Breast epithelium (tissue), 4 donors: Measurements from ENCODE around the gene GLI2. TPM values are rescaled to one million over a fixed set of nuclear protein-coding genes. Genes with fewer than 3 reads are reported as not detected.

Experiments used
- DNase-seq, 2 donors: peaks; one replicate each; pipeline ENCODE4 v3.0.0-alpha.2; 2019; ENCODE audit warnings: low spot score in 2 of 2
- H3K27ac ChIP-seq, 2 donors: fragments of 200-600 bp; sonication (generic) in 1 of 2; one replicate each; pipeline ENCODE4 v1.5.1; 2016 to 2019; ENCODE audit warnings: mild to moderate bottlenecking in 1 of 2
- H3K27me3 ChIP-seq, 2 donors: fragments of 200-600 bp; sonication (generic) in 1 of 2; one replicate each; pipeline versions ENCODE4 v1.5.1 to v1.6.0; 2017 to 2019; ENCODE audit warnings: control low read depth in 1 of 2, mild to moderate bottlenecking in 1 of 2
- H3K36me3 ChIP-seq: fragments of 200-600 bp; one replicate; pipeline ENCODE4 v1.5.1; 2019
- H3K4me1 ChIP-seq, 2 donors: fragments of 200-600 bp; sonication (generic); one replicate each; pipeline ENCODE4 v1.5.1; 2016 to 2019; ENCODE audit warnings: control low read depth in 1 of 2
- H3K4me3 ChIP-seq, 3 donors: fragments of 200-600 bp; sonication (generic); 1 replicate in 2 of 3; 2 replicates in 1 of 3; pipeline ENCODE4 v1.5.1; 2016 to 2019; ENCODE audit warnings: mild to moderate bottlenecking in 3 of 3, moderate library complexity in 2 of 3
- H3K9me3 ChIP-seq, 2 donors: fragments of 200-600 bp; sonication (generic) in 1 of 2; one replicate each; pipeline ENCODE4 v1.5.1; 2016 to 2019; ENCODE audit warnings: control low read depth in 1 of 2
- POLR2A ChIP-seq: fragments of 450-650 bp; IDR thresholded peaks from one replicate; pipeline ENCODE4 v1.6.1; 2016; ENCODE audit warnings: antibody characterized with exemption, mild to moderate bottlenecking, moderate library complexity
- POLR2AphosphoS5 ChIP-seq, 3 donors: sonication (generic); formaldehyde crosslinking; IDR thresholded peaks; one replicate each; pipeline ENCODE4 v1.6.1; 2017; ENCODE audit warnings: antibody characterized with exemption in 3 of 3
- intact Hi-C: fragments of 100-400 bp; cut with DNase I; formaldehyde crosslinking; loops from one replicate; pipeline ENCODE4 v1.15.1; 2023; ENCODE audit warnings: low total_unique reads
- total RNA-seq, 3 donors: library from RNA; depleted of rRNA; stranded (reverse); fragments of >200 nt; gene quantifications; one replicate each; pipeline ENCODE4 v1.1.0, GENCODE V29; 2016
- TF ChIP-seq, protein P1 (sequence below), 3 donors: fragments of 450-650 bp; IDR thresholded peaks; one replicate each; pipeline ENCODE4 v1.5.1; 2016 to 2017; ENCODE audit warnings: antibody characterized with exemption in 3 of 3, mild to moderate bottlenecking in 3 of 3, moderate library complexity in 3 of 3

GLI2 gene
- total RNA-seq, 3 donors from 2014 or later = 0.96 to 3.6 (median 1.0) TPM

DNA sequence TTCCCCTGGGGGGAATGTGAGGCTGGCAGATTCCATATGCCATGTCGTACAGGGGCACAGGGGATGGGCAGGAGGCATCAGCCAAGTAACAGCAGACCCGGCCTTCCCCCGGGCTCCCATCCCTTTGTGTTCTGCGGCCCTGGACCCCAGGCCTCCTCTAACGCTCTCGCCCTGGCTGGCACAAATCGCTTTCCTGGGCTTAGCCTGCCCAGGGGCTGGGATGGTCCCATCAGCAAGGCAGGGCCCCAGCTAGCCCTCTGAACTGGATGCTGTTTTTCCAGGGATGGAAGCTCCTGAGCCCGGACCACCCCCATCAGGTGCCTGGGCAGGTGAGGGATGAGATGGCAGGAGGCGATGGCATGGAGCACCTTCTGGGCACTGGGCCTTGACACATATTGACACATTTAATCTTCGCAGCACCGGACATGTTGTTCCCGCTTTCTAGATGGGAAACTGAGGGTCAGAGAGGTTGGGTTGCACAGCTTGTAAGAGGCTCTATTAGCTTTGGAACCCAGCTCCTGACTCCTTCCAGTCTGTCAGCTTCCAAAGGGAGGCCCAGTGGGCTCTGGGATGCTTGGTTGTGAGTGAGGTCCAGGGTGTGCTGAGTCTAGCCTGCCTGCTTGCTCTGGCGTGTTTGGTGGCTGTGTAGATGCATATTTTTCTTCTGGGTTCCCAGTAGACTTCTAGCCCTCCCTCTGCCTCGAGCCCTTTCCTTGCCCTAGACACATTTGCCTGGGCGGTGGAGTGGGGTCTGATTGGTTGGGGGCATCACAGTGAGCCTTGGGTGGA is 40.3 kb downstream of the GLI2 start:
- Histone ChIP-seq H3K9me3 (no peaks in the 10 kb centered on the region), H3K27me3 (no peaks in the 10 kb centered on the region), H3K4me1 (no peaks in the 10 kb centered on the region), H3K27ac (no peak overlapping the region), H3K36me3 (no peaks in the 10 kb centered on the region), H3K4me3 (no peak overlapping the region)
- intact Hi-C loops = no loop called here
- TF ChIP-seq, protein P1, sequence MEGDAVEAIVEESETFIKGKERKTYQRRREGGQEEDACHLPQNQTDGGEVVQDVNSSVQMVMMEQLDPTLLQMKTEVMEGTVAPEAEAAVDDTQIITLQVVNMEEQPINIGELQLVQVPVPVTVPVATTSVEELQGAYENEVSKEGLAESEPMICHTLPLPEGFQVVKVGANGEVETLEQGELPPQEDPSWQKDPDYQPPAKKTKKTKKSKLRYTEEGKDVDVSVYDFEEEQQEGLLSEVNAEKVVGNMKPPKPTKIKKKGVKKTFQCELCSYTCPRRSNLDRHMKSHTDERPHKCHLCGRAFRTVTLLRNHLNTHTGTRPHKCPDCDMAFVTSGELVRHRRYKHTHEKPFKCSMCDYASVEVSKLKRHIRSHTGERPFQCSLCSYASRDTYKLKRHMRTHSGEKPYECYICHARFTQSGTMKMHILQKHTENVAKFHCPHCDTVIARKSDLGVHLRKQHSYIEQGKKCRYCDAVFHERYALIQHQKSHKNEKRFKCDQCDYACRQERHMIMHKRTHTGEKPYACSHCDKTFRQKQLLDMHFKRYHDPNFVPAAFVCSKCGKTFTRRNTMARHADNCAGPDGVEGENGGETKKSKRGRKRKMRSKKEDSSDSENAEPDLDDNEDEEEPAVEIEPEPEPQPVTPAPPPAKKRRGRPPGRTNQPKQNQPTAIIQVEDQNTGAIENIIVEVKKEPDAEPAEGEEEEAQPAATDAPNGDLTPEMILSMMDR (IDR thresholded peaks at IDR 0.05) = no peak
- TF ChIP-seq POLR2A (no peak), POLR2AphosphoS5 (IDR thresholded peaks at IDR 0.05) (no peak)
- no peak for DNase-seq

DNA sequence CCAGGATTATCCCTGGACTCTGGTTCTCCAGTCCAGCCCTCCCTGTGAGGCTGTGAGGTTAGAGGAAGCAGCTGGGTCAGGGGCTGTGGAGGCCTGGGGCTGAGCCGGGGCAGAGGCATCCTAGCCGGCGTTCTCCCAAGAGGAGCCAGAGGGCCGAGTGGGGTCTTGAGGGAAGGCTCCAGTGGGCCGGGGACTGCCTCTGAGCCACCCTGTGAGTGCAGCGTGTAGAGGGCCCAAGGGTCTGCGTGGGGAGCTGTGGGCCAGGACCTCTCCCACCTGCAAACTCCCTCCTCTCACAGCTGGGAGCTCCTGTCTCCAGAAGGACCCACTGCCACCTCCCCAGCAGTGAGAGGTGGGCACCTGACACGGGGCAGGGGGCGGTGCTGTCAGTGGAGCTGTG is 41.0 kb downstream of the GLI2 start:
- intact Hi-C loops = no loop called here
- H3K4me1 ChIP-seq = no peaks in the 10 kb centered on the region
- H3K4me3 ChIP-seq = no peak overlapping the region
- TF ChIP-seq POLR2A (no peak), POLR2AphosphoS5 (IDR thresholded peaks at IDR 0.05) (no peak)
- TF ChIP-seq, protein P1 (IDR thresholded peaks at IDR 0.05) = no peak
- H3K27me3 ChIP-seq = no peaks in the 10 kb centered on the region
- DNase-seq = no peak
- H3K27ac ChIP-seq = no peak overlapping the region
- H3K9me3 ChIP-seq = no peaks in the 10 kb centered on the region
- H3K36me3 ChIP-seq = no peaks in the 10 kb centered on the region

DNA sequence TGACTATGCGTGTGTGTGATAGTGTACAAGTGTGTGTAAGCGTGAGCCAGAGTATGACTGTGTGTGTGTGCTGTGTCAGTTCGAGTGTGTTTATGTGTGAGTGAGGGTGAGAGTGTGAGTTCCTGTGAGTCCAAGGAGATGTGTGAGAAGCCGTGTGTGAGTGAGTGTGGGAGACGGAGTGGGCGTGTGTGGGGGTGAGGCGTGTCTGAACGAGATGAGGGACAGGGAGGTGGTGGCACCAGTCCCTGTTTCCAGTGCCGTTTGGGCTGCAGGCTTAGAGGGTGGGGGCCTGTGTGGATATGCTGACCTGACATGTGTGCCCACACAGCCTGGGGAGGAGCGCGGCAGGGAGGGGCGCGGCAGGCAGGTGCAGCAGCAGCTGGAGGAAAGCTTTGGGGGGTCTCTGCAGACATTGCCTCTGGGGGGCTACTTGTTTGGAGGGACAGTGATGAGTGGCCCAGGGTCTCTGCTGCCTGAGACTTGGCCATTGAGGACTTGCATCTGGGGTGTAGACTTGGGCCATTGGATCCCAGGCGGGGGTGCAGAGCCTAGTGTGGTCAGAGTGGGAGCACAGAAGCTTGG is 41.6 kb downstream of the GLI2 start:
- Histone ChIP-seq H3K4me3 (no peak overlapping the region), H3K27ac (no peak overlapping the region), H3K4me1 (no peaks in the 10 kb centered on the region), H3K36me3 (no peaks in the 10 kb centered on the region), H3K9me3 (no peaks in the 10 kb centered on the region), H3K27me3 (no peaks in the 10 kb centered on the region)
- DNase-seq = no peak
- intact Hi-C loops = no loop called here
- TF ChIP-seq POLR2A (no peak), POLR2AphosphoS5 (IDR thresholded peaks at IDR 0.05) (no peak)
- TF ChIP-seq, protein P1 (IDR thresholded peaks at IDR 0.05) = no peak

DNA sequence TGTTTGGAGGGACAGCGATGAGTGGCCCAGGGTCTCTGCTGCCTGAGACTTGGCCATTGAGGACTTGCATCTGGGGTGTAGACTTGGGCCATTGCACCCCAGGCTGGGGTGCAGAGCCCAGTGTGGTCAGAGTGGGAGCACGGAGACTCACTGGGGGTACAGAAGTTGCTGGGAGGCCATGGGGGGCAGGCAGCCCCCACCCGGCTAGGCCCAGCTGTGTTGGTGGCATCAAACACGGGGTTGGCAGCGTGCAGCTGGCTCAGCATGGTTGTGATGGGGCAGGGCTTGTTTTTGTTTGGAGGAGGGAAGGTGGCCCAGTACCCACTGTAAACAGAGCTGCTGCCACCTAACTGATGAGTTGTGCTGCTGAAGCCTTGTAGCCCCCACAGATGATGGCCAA is 42.1 kb downstream of the GLI2 start:
- Histone ChIP-seq H3K4me1 (no peaks in the 10 kb centered on the region), H3K36me3 (no peaks in the 10 kb centered on the region), H3K9me3 (no peaks in the 10 kb centered on the region), H3K27me3 (no peaks in the 10 kb centered on the region), H3K4me3 (no peak overlapping the region), H3K27ac (no peak overlapping the region)
- TF ChIP-seq POLR2A = no peak
- intact Hi-C loops = no loop called here
- DNase-seq = no peak

DNA sequence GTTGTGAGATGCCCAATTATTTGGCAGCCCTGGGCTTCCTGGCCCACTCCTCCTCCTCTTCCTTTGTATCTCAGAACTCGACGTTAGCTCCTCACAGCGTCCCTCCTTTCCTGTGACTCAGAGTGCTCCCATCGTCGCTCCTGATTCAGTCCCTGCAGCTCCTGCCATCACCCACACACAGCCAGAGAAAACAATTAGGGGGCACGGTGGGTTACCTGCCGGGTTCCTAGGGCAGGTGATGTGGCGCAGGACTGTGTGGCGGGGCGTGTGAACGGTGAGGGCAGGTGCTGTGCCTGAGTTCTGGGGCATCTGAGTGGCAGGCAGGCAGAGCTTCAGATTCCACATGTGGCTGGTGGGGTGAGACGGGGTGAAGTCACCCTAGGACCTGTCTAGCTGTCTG is 42.6 kb downstream of the GLI2 start:
- TF ChIP-seq POLR2AphosphoS5 (IDR thresholded peaks at IDR 0.05) = no peak
- TF ChIP-seq POLR2A = no peak
- TF ChIP-seq, protein P1 (IDR thresholded peaks at IDR 0.05) = no peak
- Histone ChIP-seq H3K4me3 (no peak overlapping the region), H3K4me1 (no peaks in the 10 kb centered on the region), H3K36me3 (no peaks in the 10 kb centered on the region), H3K27ac (no peak overlapping the region), H3K9me3 (no peaks in the 10 kb centered on the region), H3K27me3 (no peaks in the 10 kb centered on the region)
- DNase-seq = no peak
- intact Hi-C loops = no loop called here
